Adrenal gland (tissue), 5 donors: ENCODE data around the gene CORO2B.

Source experiments
- CTCF ChIP-seq, 6 experiments: fragments of 450-650 bp in 4 of 6; fragments of 200-600 bp in 2 of 6; sonication (generic) in 1 of 6; IDR thresholded peaks; 1 replicate in 5 of 6; 2 replicates in 1 of 6; pipeline versions ENCODE4 v1.5.1 to v1.8.0; 2016 to 2021; ENCODE audit warnings: antibody characterized with exemption in 6 of 6, mild to moderate bottlenecking in 2 of 6, moderate library complexity in 1 of 6
- POLR2A ChIP-seq, 2 donors: fragments of 450-650 bp; IDR thresholded peaks; one replicate each; pipeline ENCODE4 v1.6.1; 2017; ENCODE audit warnings: antibody characterized with exemption in 2 of 2, mild to moderate bottlenecking in 2 of 2, moderate library complexity in 1 of 2
- donor health status: DM: no; HTN: no; CAD: no.

GRCh38 chr15:68572309-68572708 lies 6.5 kb upstream of the CORO2B start:
- TF ChIP-seq CTCF (IDR thresholded peaks at IDR 0.05) (no peak), POLR2A (IDR thresholded peaks at IDR 0.05) (no peak)
